ENCODE data around the gene CDH1. TPM values are rescaled to one million over a fixed set of nuclear protein-coding genes. Genes with fewer than 3 reads are reported as not detected.

Gene CDH1
- total RNA-seq, 6 donors from 2014 or later, result 99.5 to 174 (median 132) TPM

DNA sequence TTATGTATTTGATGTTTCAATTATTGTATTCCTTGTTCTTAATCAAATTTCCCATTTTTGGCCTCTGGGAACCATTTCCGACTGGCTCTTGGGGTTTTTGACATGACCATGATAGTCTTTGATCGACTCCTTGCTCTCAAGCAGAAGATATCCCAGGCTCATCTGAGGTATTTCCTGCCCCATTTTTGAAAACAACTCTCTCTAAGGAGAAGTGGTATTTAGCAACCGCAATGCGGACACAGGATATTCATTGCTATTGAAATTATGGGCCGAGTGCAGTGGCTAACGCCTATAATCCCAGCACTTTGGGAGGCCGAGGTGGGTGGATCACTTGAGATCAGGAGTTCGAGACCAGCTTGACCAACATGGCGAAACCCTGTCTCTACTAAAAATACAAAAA lies 111.7 kb downstream of the CDH1 start:
- Histone ChIP-seq H3K9me3 (no peaks in the 10 kb centered on the region), H3K27me3 (no peaks in the 10 kb centered on the region), H3K4me1 (peaks cover 6 to 18% (median 13%) of the 10 kb centered on the region in 4 donors), H3K4me3 (no peak overlapping the region), H3K27ac (no peak overlapping the region), H3K36me3 (no peaks in the 10 kb centered on the region)
- no peak for ATAC-seq (ENCODE audit: low FRiP score in 2 of 2)
- no peak for TF ChIP-seq POLR2A (IDR thresholded peaks at IDR 0.05)
- no peak for TF ChIP-seq EP300 (IDR thresholded peaks at IDR 0.05)
- TF ChIP-seq, protein P1, sequence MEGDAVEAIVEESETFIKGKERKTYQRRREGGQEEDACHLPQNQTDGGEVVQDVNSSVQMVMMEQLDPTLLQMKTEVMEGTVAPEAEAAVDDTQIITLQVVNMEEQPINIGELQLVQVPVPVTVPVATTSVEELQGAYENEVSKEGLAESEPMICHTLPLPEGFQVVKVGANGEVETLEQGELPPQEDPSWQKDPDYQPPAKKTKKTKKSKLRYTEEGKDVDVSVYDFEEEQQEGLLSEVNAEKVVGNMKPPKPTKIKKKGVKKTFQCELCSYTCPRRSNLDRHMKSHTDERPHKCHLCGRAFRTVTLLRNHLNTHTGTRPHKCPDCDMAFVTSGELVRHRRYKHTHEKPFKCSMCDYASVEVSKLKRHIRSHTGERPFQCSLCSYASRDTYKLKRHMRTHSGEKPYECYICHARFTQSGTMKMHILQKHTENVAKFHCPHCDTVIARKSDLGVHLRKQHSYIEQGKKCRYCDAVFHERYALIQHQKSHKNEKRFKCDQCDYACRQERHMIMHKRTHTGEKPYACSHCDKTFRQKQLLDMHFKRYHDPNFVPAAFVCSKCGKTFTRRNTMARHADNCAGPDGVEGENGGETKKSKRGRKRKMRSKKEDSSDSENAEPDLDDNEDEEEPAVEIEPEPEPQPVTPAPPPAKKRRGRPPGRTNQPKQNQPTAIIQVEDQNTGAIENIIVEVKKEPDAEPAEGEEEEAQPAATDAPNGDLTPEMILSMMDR (IDR thresholded peaks at IDR 0.05), result no peak
- no peak for TF ChIP-seq POLR2AphosphoS5 (IDR thresholded peaks at IDR 0.05)
- DNase-seq, result no peak
- 72 to 76% methylated on average over 9 of the region's 9 CpGs for WGBS, 2 donors

GRCh38 chr16:68850481-68850880 lies 113.4 kb downstream of the CDH1 start:
- WGBS, 2 donors, result 98 to 99% methylated on average over 2 of the region's 2 CpGs

GRCh38 chr16:68851601-68852000 lies 114.5 kb downstream of the CDH1 start:
- WGBS, 2 donors, result 89 to 90% methylated on average over 2 of the region's 2 CpGs
- Histone ChIP-seq H3K27me3 (no peaks in the 10 kb centered on the region), H3K36me3 (no peaks in the 10 kb centered on the region), H3K4me3 (no peak overlapping the region), H3K9me3 (no peaks in the 10 kb centered on the region), H3K4me1 (peaks cover 0 to 10% (median 8%) of the 10 kb centered on the region in 4 donors), H3K27ac (no peak overlapping the region)
- ATAC-seq (ENCODE audit: low FRiP score in 2 of 2), result no peak
- no peak for DNase-seq
- TF ChIP-seq, protein P1 (IDR thresholded peaks at IDR 0.05), result no peak
- TF ChIP-seq POLR2AphosphoS5 (IDR thresholded peaks at IDR 0.05), result no peak
- TF ChIP-seq EP300 (IDR thresholded peaks at IDR 0.05), result no peak
- TF ChIP-seq POLR2A (IDR thresholded peaks at IDR 0.05), result no peak

More at GRCh38 chr16:68850481-68850880, 113.4 kb downstream of the CDH1 start:
- no peaks in the 10 kb centered on the region for H3K9me3 ChIP-seq
- no peak overlapping the region for H3K4me3 ChIP-seq
- peaks cover 0 to 9% (median 6%) of the 10 kb centered on the region in 4 donors for H3K4me1 ChIP-seq
- no peak for ATAC-seq (ENCODE audit: low FRiP score in 2 of 2)
- TF ChIP-seq POLR2A (IDR thresholded peaks at IDR 0.05), result no peak
- TF ChIP-seq POLR2AphosphoS5 (IDR thresholded peaks at IDR 0.05), result no peak
- TF ChIP-seq, protein P1 (IDR thresholded peaks at IDR 0.05), result no peak
- no peak for TF ChIP-seq EP300 (IDR thresholded peaks at IDR 0.05)
- no peaks in the 10 kb centered on the region for H3K36me3 ChIP-seq
- H3K27ac ChIP-seq, result no peak overlapping the region
- no peaks in the 10 kb centered on the region for H3K27me3 ChIP-seq
- no peak for DNase-seq

GRCh38 chr16:68857479-68857878 lies 120.4 kb downstream of the CDH1 start:
- peaks cover 0 to 19% (median 9%) of the 10 kb centered on the region in 4 donors for H3K36me3 ChIP-seq

More at GRCh38 chr16:68857479-68857878, 120.4 kb downstream of the CDH1 start:
- H3K27me3 ChIP-seq, result no peaks in the 10 kb centered on the region
- no peak for DNase-seq
- ATAC-seq (ENCODE audit: low FRiP score in 2 of 2), result no peak
- H3K9me3 ChIP-seq, result no peaks in the 10 kb centered on the region
- no peak overlapping the region for H3K4me3 ChIP-seq
- no peak for TF ChIP-seq POLR2AphosphoS5 (IDR thresholded peaks at IDR 0.05)
- TF ChIP-seq POLR2A (IDR thresholded peaks at IDR 0.05), result no peak
- TF ChIP-seq, protein P1 (IDR thresholded peaks at IDR 0.05), result no peak
- no peak for TF ChIP-seq EP300 (IDR thresholded peaks at IDR 0.05)
- peaks cover 0 to 4% (median 0%) of the 10 kb centered on the region in 4 donors for H3K4me1 ChIP-seq
- WGBS, 2 donors, result 97 to 100% methylated on average over 1 of the region's 1 CpG
- no peak overlapping the region for H3K27ac ChIP-seq
